Measurements from ENCODE around the gene DYRK1A.
"Not testable (repeated sequence)": the region's sequence is repeated elsewhere in the genome, so short reads cannot be mapped to it uniquely, and the experiment has no call there.

DYRK1A gene

DNA sequence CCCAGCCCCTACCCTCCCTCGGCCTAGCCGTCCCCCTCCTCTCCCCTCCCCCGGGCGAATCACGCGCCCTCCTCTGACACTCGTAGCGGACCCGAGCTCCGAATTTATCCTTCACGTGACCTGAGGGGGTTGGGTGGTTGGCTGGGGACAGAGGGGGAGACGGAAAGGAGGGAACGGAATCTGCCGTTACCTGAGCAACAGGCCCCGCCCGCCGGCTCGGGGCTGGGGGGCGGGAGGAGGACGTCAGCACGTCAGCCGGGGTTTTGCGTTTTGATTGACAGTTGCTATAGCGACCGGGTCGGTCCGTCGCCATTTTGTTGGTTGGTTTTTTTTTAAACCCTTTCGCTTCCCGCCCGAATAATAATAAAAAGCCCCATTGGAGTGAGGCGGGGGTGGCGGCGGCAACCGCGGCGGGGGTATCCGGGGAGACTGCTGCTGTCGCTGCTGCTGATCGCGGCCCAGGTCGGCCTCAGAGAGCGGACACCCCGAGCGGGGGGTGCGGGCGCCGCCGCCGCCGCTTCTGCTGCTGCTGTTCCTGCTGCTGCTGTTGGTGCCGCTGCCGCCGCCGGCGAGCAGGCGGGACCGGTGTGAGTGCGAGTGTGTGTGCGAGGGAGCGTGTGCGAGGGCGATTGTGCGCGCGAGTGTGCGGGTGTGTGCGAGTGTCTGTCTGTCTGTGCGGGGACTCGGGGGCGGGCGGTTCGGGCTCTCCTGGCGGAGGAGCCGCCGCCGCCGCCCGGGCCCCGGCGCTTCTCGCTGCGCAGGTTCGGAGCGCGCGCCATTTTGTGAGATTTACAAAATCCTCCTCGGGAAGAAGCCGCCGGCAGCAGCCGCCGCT lies at the start of gene DYRK1A:
DYRK1A (plus strand) TSS at position 292 of the 835 bp plus-strand sequence. CDS start 53,602 bp downstream, outside the sequence.
- peak; percentile 97 for DNase-seq (ENCODE audit: extremely low read depth in 1 of 2, low read depth in 1 of 2)

DNA sequence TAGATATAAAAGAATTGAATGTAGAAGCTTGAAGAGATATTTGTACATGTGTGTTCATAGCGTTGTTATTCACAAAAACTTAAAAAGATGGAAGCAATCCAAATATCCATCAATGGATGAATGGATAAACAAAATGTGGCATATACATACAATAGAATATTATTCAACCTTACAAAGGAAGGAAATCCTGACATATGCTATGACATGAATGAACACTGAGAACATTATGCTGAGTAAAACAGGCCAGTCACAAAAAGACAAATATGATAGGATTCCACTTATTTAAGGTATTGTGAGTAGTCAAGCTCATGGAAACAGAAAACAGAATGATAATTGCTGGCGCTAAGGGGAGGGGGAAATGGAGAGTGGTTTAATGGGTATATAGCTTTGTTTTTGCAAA lies 47.0 kb upstream of the DYRK1A start:
- DNase-seq (ENCODE audit: extremely low read depth in 1 of 2, low read depth in 1 of 2), result no peak

DNA sequence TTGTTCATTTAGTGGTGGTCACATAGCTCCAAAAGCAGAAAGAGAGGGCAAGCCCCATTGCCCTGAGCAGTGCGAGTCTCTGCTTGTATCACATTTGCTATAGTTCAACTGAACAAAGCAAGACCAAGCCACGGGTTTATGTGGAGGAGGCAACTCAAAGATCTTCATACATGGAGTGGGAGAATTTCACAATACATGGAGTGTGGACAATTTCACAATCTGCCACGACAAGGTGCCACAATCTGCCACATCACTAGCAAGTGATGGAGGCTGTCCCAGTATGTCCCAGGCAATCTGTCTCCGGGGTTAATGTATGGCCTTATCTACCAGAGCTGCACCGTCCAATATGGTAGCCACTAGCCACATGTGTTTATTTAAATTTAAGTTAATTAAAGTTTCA lies 44.5 kb upstream of the DYRK1A start:
- DNase-seq (ENCODE audit: extremely low read depth in 1 of 2, low read depth in 1 of 2), result no peak

DNA sequence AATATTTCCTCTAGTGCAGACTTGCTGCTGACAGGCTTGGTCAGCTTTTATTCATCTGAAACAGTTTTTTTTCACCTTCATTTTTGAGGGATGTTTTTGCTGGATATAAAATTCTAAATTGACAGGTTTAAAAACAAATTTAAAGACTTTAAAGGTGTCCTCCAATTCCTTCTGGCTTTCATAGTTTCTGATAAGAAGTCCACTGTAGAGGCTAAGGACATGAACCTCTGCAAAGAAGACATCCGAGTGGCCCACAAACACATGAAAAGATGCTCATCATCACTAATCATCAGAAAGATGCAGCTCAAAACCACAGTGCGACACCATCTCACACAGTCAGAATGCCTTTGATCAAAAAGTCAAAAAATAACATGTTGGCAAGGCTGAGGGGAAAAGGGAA lies 42.0 kb upstream of the DYRK1A start:
- DNase-seq (ENCODE audit: extremely low read depth in 1 of 2, low read depth in 1 of 2), result no peak

DNA sequence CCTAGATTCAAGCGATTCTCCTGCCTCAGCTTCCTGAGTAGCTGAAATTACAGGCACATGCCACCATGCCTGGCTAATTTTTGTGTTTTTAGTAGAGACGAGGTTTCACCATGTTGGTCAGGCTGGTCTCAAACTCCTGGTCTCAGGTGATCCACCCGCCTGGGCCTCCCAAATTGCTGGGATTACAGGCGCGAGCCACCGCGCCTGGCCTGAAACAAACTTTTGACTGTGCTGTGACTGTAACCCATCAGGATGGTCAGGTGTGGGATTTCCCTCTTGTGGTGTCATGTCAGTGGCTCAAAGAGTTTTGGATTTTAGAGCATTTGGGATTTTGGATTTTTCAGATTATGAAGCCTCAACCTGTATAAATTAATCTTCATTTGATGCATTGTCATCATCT lies 38.4 kb upstream of the DYRK1A start:
- DNase-seq (ENCODE audit: extremely low read depth in 1 of 2, low read depth in 1 of 2), result not testable (repeated sequence)

DNA sequence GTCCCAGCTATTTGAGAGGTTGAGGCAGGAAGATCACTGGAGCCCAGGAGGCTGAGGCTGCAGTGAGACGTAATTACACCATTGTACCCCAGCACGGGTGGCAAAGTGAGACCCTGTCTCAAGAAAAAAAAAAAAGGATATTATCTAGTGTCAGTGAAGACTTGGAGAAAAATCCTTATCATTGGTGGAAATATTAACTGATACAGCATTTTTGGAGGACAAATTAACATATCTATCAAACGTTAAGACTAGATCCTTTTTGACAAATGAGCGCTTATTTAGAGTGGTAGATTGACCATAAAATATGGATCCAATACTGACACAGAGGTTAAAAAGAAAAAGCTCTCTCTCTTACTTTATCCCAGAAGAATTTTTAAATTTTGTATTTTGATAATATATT lies 35.2 kb upstream of the DYRK1A start:
- no peak for DNase-seq (ENCODE audit: extremely low read depth in 1 of 2, low read depth in 1 of 2)

DNA sequence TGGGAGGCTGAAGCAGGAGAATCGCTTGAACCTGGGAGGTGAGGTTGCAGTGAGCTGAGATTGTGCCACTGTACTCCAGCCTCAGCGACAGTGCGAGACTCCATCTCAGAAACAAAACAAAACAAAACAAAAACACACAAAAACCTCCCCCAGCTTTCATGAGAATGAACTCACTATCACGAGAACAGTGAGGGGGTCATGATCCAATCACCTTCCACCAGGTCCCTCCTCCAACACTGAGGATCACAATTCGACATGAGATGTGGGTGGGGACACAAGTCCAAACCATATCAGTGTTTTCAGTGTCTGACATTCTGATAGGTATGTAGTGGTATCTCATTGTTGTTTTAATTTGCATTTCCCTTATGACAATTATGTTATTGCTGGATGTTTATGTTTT lies 31.5 kb upstream of the DYRK1A start:
- no peak for DNase-seq (ENCODE audit: extremely low read depth in 1 of 2, low read depth in 1 of 2)

DNA sequence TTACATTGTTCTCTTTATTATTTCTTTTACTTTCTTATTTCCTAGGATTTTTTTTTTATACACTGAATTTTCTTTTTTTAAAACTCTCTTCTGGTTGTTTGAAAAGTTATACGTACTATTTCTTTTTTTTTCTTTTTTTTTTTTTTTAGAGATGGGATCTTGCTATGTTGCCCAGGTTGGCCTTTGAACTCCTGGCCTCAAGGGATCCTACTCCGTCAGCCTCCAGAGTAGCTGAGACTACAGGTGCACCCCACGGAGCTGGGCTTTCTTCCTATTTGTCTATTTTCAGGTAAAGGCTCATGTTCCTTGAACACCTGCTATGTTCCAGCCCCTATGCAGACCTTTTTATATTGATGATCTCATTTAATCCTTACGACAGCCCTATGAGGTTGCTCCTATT lies 29.4 kb upstream of the DYRK1A start:
- no peak for DNase-seq (ENCODE audit: extremely low read depth in 1 of 2, low read depth in 1 of 2)

DNA sequence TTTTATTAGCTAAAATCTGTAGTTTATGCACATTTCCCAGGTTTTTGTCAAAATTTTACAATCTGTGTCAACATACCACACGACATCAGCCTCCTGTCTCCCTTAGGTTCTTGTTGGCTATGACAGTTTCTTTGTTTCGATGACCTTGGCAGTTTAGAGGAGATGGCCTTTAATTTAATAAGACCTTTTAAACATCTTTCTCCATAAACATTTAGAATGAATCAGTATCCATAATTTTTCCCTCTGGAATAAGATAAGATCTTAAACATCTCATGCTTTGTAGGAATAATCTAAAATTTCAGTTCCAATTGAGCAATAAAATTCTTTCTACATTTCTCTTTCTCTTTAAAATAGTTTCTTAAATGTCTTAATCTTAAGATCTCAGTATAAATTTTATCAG lies 28.7 kb upstream of the DYRK1A start:
- DNase-seq (ENCODE audit: extremely low read depth in 1 of 2, low read depth in 1 of 2), result no peak

DNA sequence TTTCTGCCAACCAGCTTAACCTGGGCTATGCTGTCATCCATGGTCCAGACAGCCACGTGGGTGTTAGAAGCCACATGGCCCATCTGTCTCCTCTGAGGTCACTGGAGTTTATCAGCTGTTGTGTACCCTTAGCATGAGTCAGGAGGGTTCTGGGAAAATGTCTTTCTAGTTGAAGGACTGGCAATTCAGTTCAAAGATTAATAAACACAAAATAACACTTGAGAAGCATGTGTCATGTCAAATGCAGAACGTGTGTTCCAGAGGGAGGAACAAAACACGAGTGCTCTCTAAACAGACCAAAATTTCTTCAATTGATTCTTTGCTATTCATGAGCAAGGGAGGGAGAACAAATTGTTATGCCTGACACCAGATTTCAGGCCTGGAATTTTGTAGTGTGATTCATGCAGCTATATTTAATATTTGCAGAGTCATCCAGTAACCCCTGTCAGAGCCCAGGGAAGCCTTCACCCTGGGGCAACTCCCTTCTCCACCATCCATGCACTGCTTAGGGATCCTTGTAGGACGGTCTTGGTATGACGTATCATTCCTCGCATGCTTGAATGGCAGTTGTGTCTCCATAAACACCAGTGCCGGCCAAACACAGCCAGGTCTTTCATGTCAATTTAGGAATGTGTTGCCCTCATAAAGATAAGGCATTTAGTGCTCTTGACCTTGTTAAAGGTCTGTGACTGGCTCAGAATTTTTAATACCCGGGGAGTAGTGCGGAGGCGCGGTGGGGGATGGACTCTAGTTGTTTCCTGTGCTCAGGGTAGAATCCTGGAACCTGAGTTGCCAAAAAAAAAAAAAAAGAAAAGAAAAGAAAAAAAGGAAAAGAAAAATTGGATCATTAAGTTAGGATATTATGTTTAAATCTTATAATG lies 27.7 kb upstream of the DYRK1A start:
- DNase-seq (ENCODE audit: extremely low read depth in 1 of 2, low read depth in 1 of 2), result no peak

DNA sequence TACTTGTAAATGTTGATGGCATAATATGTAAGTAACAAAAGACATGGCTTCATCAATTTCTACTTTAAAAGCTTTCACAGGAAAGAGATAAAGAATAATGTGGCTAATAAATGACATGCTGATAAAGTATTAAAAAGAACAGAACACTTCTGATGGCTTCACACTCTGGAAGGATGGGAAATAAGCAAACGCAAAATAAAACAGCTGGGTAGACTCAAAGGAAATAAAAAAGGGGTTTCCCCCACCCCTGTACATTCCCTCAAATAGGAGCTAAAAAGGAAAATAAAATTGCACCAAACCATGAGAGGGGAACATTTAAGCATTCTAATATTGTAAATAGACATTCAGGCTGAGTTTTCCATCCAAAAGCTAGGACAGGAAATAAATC lies 27.0 kb upstream of the DYRK1A start:
- DNase-seq (ENCODE audit: extremely low read depth in 1 of 2, low read depth in 1 of 2), result no peak

DNA sequence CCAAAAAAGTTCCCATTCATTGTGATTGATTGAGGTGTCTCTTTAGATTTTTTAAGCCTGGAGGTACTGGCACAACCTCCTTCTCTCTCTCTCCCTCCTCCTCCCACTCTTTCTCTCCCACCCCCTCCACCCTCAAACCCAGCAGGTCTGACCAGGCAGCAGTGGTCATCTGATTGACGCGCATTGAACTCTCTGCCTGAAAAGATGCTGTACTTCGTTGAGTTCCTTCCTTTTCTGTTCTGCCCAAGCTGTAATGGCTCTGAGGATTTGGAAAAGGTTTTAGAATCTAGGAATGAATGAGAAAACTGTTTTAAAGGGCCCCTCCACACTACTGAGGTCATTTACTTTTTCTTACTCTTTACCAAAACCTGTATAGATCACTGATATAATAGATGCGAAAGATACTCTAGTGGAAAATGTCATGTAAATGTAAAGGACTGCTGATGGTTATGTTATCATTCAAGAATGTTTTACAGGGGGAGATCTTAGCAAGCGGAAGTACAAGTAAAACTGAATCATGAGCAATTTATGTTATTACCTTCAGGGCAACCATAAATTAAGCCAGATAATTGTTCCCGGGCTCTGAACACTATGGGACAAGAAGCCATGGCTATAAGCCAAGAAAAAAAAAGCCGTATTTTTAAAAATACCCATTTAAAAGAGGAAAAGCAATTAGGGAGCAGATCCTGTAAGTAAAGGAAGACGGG lies 25.2 kb upstream of the DYRK1A start:
- no peak for DNase-seq (ENCODE audit: extremely low read depth in 1 of 2, low read depth in 1 of 2)

DNA sequence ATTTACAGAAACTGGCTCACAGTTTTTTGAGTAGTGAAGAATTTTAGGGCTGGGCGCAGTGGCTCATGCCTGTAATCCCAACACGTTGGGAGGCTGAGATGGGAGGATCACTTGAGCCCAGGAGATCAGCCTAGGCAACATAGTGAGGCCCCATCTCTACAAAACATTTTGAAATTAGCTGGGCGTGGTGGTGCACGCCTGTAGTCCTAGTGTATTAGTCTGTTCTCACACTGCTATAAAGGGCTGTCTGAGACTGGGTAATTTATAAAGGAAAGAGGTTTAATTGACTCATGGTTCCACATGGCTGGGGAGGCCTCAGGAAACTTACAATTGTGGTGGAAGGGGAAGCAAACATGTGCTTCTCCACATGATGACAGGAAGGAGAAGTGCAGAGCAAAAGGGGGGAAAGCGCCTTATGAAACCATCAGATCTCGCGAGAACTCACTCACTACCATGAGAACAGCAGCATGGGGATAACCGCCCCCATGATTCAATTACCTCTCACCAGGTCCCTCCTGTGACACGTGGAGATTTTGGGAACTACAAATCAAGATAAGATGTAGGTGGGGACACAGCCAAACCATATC lies 24.4 kb upstream of the DYRK1A start:
- DNase-seq (ENCODE audit: extremely low read depth in 1 of 2, low read depth in 1 of 2), result no peak

DNA sequence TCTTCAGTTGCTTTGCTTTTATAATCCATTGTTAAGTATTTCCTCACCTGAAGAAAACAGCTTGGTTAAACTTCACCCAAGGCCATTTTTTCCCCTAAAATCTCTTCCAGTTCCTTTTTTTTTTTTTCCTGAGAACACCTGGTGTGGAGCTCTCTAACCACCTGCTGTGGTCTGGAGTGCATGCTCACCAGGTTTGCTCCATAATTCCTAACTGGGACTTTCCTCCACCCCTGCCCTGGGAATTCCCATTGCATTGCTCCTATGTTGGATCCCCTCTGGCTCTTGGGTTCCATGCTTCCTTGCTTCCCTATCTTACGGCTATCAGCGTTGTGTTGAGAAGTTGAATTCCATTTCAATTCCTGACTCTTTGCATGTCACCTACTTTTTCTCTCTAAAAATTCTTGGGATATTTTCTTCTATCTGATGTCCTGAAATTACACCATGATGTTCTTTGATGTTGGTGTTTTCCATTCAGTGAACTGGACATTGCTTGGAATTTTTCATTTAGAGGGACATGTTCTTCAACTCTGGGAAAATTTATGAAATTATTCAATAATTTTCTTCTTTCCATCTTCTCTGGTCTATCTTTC lies 19.6 kb upstream of the DYRK1A start:
- no peak for DNase-seq (ENCODE audit: extremely low read depth in 1 of 2, low read depth in 1 of 2)

DNA sequence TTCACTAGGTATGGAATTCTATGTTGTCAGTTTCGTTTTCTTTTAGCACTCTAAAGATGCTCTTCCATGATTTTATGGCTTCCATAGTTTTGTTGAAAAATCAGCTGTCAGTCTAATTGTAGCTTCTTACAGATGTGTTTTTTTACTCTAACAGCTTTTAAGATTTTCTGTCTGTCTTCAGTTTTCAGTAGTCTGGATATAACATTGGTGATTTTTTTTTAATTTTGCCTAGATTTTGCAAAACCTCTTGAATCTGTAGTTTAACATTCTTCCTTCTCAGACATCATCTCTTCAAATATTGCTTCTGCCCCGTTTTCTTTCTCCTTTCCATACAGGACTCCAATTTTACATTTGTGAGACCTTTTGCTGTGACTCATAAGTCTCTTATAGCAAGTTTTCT lies 17.9 kb upstream of the DYRK1A start:
- no peak for DNase-seq (ENCODE audit: extremely low read depth in 1 of 2, low read depth in 1 of 2)

DNA sequence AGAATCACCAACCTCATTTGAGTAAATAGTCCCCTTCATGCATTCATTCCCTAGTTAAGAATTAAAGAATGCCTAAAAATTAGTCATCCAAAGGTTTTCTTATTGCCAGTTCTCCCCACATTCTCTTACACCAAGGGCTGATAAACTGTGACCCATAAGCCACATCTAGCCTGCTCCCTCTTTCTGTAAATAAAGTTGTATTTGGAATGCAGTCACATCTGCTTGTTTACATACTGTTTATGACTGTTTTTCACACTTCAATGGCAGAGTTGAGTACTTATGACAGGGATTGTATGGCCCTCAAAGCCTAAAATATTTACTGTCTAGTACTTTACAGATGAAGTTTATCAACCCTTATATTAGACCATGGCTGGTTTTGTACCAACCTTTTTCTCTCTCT lies 16.1 kb upstream of the DYRK1A start:
- DNase-seq (ENCODE audit: extremely low read depth in 1 of 2, low read depth in 1 of 2), result no peak

DNA sequence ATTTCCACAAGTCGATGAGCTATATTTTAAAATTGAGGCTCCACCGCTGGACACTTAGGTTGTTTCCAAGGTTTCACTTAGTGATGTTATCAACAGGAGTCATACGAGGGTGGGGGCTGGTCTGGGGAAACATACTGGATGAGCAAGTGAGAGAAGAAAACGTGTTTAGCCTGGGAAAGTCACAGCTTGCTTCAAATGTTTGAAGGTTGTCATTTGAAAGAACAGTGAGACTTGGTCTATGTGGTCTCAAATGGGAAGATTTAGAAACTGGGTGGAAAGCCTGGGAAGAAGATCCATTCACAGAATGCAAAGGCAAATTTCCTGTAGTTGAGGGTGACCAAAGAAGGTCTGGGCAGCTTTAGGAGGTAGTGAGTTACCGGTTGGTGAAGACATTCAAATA lies 9.9 kb upstream of the DYRK1A start:
- no peak for DNase-seq (ENCODE audit: extremely low read depth in 1 of 2, low read depth in 1 of 2)

DNA sequence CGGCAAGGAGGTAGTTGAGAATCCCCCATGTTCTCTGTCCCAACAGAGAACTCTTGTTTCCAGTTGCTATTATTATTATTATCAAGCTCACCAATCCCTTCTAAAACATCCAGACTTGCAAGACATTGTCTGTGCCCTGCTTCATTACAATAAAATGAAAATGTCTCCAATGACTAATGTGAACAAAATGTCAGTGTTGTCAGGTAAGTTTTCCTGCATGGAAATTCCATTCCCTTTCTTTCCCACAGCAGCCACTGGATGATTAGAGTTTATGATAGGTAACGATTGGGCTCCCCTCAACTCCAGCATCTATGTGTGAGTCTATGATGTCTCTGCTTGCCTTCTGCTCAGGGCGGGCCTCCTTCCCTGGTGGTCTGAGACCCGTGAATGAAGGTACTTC lies 8.9 kb upstream of the DYRK1A start:
- no peak for DNase-seq (ENCODE audit: extremely low read depth in 1 of 2, low read depth in 1 of 2)

DNA sequence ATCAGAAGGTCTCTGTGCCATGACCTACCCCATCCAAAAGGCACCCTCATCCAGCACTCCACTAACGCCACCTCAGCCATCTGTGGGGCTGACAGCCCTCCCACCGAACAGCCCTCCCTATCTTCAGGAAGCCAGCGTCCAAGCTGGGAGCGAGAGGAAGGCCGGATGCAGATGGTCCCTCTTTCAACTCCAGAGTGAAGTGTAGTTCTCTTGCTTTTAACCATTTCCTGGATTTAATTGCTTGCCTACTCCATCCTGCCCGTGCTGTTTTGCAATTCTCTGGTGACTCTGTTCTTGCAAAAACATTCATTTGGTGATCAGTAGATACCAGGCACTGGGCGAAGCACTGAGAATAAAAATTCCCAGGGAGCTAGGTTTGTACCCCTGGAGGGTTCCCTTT lies 8.2 kb upstream of the DYRK1A start:
- DNase-seq (ENCODE audit: extremely low read depth in 1 of 2, low read depth in 1 of 2), result no peak

DNA sequence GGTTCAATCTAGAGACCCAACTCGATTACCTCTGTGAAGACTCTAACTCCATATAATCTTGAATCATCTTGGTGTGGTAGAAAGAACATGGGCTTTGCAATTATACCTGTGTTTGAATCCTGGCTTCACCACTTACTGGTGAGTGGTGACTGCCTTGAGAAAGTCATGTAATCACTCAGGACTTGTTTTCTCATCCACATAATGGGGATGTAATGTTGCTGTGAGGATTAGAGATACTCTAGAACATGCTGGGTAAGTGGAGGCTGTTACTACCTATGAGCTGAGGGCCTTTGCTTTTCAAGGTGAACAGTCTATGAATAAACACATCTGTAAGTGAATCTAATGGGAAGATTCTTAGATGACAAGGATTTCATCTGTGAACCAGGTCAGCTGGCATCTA lies 2.6 kb upstream of the DYRK1A start:
- no peak for DNase-seq (ENCODE audit: extremely low read depth in 1 of 2, low read depth in 1 of 2)

DNA sequence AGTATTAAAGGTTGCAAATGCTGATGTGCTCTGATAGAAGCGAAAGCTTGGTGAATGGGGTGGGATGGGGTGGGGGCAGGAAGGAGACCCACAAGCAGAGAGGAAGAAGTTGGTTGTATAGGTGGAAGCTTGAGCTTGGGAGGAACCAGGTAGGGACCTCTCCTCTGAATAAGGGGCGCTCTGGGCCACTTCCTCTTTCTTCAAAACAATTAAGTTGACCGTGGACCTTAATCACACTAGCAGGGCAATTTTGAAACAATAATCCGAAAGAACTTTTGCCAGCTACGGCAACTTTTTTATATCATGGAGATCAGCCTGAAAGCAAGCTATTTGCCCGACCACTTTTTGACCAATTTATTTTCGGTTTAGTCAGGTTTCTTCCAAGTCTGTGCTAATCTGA lies 1.9 kb upstream of the DYRK1A start:
- DNase-seq (ENCODE audit: extremely low read depth in 1 of 2, low read depth in 1 of 2), result no peak
